GM12878 (cell line): ENCODE measurements around the gene SELP. TPM values are rescaled to one million over a fixed set of nuclear protein-coding genes. Genes with fewer than 3 reads are reported as not detected.

Experiments
- ATAC-seq: fragments of 200-7000 bp; cut with Tn5 transposase; 3 replicates; pipeline ENCODE4 v1.9.1; 2020; ENCODE audit warnings: mild to moderate bottlenecking, moderate library complexity
- BruUV-seq: library from RNA; stranded (reverse); fragments of 400-500 nt; replicated peaks from 2 replicates; lab custom pipeline; 2021; lab: Mats Ljungman, UMichigan
- CTCF ChIA-PET: fragments of 300-600 bp; sonication (Branson Sonifier 250); formaldehyde crosslinking; extraction: SDS; loops from one replicate; lab custom pipeline; 2021; ENCODE audit warnings: inconsistent platforms; lab: Yijun Ruan, JAX
- POLR2A ChIA-PET: fragments of 350-600 bp; formaldehyde crosslinking; extraction: SDS; loops from one replicate; lab custom pipeline; 2021; ENCODE audit warnings: inconsistent platforms; lab: Charles Lee
- RAD21 ChIA-PET: fragments of 300-600 bp; sonication (Branson Sonifier 250); formaldehyde crosslinking; loops from one replicate; lab custom pipeline; 2023; ENCODE audit warnings: antibody characterized with exemption; ENCODE audit not compliant: unreplicated experiment; lab: Charles Lee
- SMC1A ChIA-PET: fragments of 300-600 bp; sonication (Branson Sonifier 250); formaldehyde crosslinking; loops from one replicate; lab custom pipeline; 2023; ENCODE audit not compliant: unreplicated experiment, uncharacterized antibody; lab: Charles Lee
- DNase-seq: peaks from one replicate; pipeline ENCODE4 v3.0.0-alpha.2; 2011; ENCODE audit warnings: low read depth, low spot score
- FAIRE-seq: peaks from 3 replicates; lab custom pipeline; 2011; peaks lifted over from hg19 to GRCh38; lab: Jason Lieb, UNC
- H2AFZ ChIP-seq: 2 replicates; pipeline ENCODE4 v1.6.0; 2011; ENCODE audit warnings: low read depth, low read length, control low read depth; ENCODE audit not compliant: control insufficient read depth
- H3K27ac ChIP-seq: 2 replicates; pipeline ENCODE4 v1.5.1; 2011; ENCODE audit warnings: control low read depth; ENCODE audit not compliant: control insufficient read depth, insufficient read depth
- H3K27me3 ChIP-seq, 2 experiments: replicated peaks in 1 of 2; 2 replicates each; pipeline versions ENCODE4 v1.6.0 to v1.6.1; 2011; ENCODE audit warnings: low read length in 1 of 2; ENCODE audit not compliant: control insufficient read depth in 2 of 2, insufficient read depth in 2 of 2
- H3K36me3 ChIP-seq, 2 experiments: 2 replicates each; pipeline ENCODE4 v1.5.1; 2011; ENCODE audit warnings: low read length in 1 of 2; ENCODE audit not compliant: control insufficient read depth in 2 of 2, insufficient read depth in 2 of 2
- H3K4me1 ChIP-seq: 2 replicates; pipeline ENCODE4 v1.6.1; 2011; ENCODE audit warnings: mild to moderate bottlenecking, low read length, moderate library complexity, mixed read lengths; ENCODE audit not compliant: control insufficient read depth, insufficient read depth
- H3K4me2 ChIP-seq: 2 replicates; pipeline ENCODE4 v1.6.0; 2011; ENCODE audit warnings: control low read depth; ENCODE audit not compliant: control insufficient read depth, insufficient read depth
- H3K4me3 ChIP-seq: fragments of 200-600 bp; sonication (generic); 2 replicates; pipeline ENCODE4 v1.5.1; 2016
- H3K79me2 ChIP-seq: 2 replicates; pipeline ENCODE4 v1.6.0; 2011; ENCODE audit warnings: low read length; ENCODE audit not compliant: control insufficient read depth, insufficient read depth
- H3K9ac ChIP-seq: 2 replicates; pipeline ENCODE4 v1.8.0; 2011; ENCODE audit warnings: low read length, control low read depth, mixed read lengths; ENCODE audit not compliant: control insufficient read depth, insufficient read depth
- H3K9me3 ChIP-seq: replicated peaks from 3 replicates; pipeline ENCODE4 v1.5.1; 2011; ENCODE audit warnings: mild to moderate bottlenecking, low read length; ENCODE audit not compliant: control insufficient read depth, insufficient read depth
- H4K20me1 ChIP-seq: 2 replicates; pipeline ENCODE4 v1.6.0; 2011; ENCODE audit not compliant: control insufficient read depth, insufficient read depth
- GABPA ChIP-seq: IDR thresholded peaks from 2 replicates; pipeline ENCODE4 v1.6.1; 2014; ENCODE audit warnings: antibody characterized with exemption, low read depth, mild to moderate bottlenecking, inconsistent platforms
- KAT2A ChIP-seq: conservative IDR thresholded peaks from 2 replicates; pipeline ENCODE4 v1.6.1; 2011; ENCODE audit warnings: low read depth, low read length; ENCODE audit not compliant: control insufficient read depth
- RBBP5 ChIP-seq: fragments of 200-600 bp; sonication (generic); conservative IDR thresholded peaks from 2 replicates; pipeline ENCODE4 v1.6.1; 2016
- SIX5 ChIP-seq: IDR thresholded peaks from 2 replicates; pipeline ENCODE4 v1.6.1; 2011; ENCODE audit warnings: mild to moderate bottlenecking, low read depth, low read length, moderate library complexity; ENCODE audit not compliant: severe bottlenecking
- SREBF1 ChIP-seq: IDR thresholded peaks from 2 replicates; pipeline ENCODE4 v1.6.1; 2012; ENCODE audit warnings: mild to moderate bottlenecking, low read length
- SRF ChIP-seq, 2 experiments: IDR thresholded peaks; 2 replicates each; pipeline ENCODE4 v1.6.1; 2011; ENCODE audit warnings: low read depth in 2 of 2, low read length in 2 of 2, mild to moderate bottlenecking in 1 of 2, moderate library complexity in 1 of 2
- STAT3 ChIP-seq: IDR thresholded peaks from 2 replicates; pipeline ENCODE4 v1.6.1; 2011; ENCODE audit warnings: low read depth, low read length, improper control_type of control experiment
- USF1 ChIP-seq: IDR thresholded peaks from 2 replicates; pipeline ENCODE4 v1.6.1; 2011; ENCODE audit warnings: borderline replicate concordance, low read depth, mild to moderate bottlenecking, moderate library complexity, mixed read lengths, low read length; ENCODE audit not compliant: insufficient read depth; ENCODE audit errors: extremely low read length
- WRNIP1 ChIP-seq: IDR thresholded peaks from 2 replicates; pipeline ENCODE4 v1.6.1; 2011; ENCODE audit warnings: low read depth, low read length, improper control_type of control experiment, borderline replicate concordance
- ZBTB11 ChIP-seq: fragments of 450-650 bp; formaldehyde crosslinking; IDR thresholded peaks from 2 replicates; pipeline ENCODE4 v1.5.0; 2022; ENCODE audit warnings: mild to moderate bottlenecking, missing genetic modification characterization
- ZNF687 ChIP-seq: fragments of 450-650 bp; IDR thresholded peaks from 2 replicates; pipeline ENCODE4 v1.6.1; 2017; ENCODE audit warnings: mild to moderate bottlenecking, moderate library complexity
- ZZZ3 ChIP-seq: IDR thresholded peaks from 2 replicates; pipeline ENCODE4 v1.6.1; 2011; ENCODE audit warnings: low read depth; ENCODE audit not compliant: control insufficient read depth, insufficient read length
- in situ Hi-C: fragments of 300-500 bp; cut with MboI; formaldehyde crosslinking; loops from 9 replicates; pipeline ENCODE4 v1.14.3; 2018; ENCODE audit warnings: mixed read lengths
- intact Hi-C: fragments of 100-400 bp; cut with micrococcal nuclease; formaldehyde crosslinking; loops from one replicate; pipeline ENCODE4 v1.14.2; 2022; ENCODE audit not compliant: unreplicated experiment
- polyA plus RNA-seq, 11 experiments: library from polyadenylated mRNA; depleted of rRNA in 4 of 11; unstranded in 6 of 11; stranded (reverse) in 5 of 11; fragments of >200 nt; fragmentation: Nextera tagmentation in 4 of 11; fragmentation: Illumina TruSeq in 1 of 11; extraction: Ambion mirVana in 4 of 11; extraction: Trizol in 1 of 11; gene quantifications; 1 replicate in 1 of 11; 2 replicates in 10 of 11; pipeline versions ENCODE4 v1.2.1 to v1.2.3, GENCODE V29; 2011 to 2016; ENCODE audit warnings: inconsistent platforms in 2 of 11, missing spikeins in 2 of 11, low read depth in 1 of 11
- total RNA-seq, 4 experiments: library from RNA; depleted of rRNA in 3 of 4; stranded (reverse); fragments of >200 nt in 3 of 4; fragmentation: Illumina TruSeq in 1 of 4; extraction: Trizol in 1 of 4; gene quantifications; 2 replicates each; pipeline versions ENCODE4 v1.2.1 to v1.2.3, GENCODE V29; 2013 to 2021
- TF ChIP-seq, protein P1 (sequence below): fragments of 450-650 bp; IDR thresholded peaks from 2 replicates; pipeline ENCODE4 v1.6.1; 2017; ENCODE audit warnings: low read depth, mild to moderate bottlenecking, moderate library complexity

Gene SELP
- total and polyA plus RNA-seq, 10 of the 15 experiments (the other 5 are each of a cell fraction or from before 2014, with no cell fraction given): 0.04 to 0.23 (median 0.06) TPM; not detected in 7

GRCh38 chr1:169648187-169648586, 18.3 kb upstream of the SELP start (continued):
- no peak for TF ChIP-seq ZBTB11 (CRISPR knock-in tag)

DNA sequence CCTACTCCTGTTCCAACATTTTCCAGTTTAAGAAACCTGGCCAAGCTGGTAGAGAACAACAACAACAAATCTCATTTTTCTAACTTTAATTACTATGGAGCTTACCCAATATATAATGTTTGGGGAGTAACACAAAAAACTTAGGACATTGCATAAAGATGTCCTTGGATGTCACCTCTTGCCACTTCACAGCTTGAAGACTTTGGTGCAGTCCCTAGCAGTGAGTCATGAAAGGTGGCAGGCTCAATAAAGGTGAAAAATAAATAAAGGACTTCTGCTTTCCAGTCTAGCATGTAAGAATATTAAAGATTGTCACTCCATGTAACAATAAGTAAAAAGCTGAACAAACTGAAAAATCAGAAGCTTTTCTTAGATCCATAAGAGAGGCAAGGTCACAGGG, 17.6 kb upstream of the SELP start:
- Histone ChIP-seq H4K20me1 (no peaks in the 10 kb centered on the region), H3K4me3 (no peak overlapping the region), H3K4me2 (no peak overlapping the region), H3K9ac (no peak overlapping the region), H3K4me1 (no peaks in the 10 kb centered on the region), H3K9me3 (no peaks in the 10 kb centered on the region), H3K36me3 (no peaks in the 10 kb centered on the region), H2AFZ (no peak overlapping the region), H3K79me2 (no peaks in the 10 kb centered on the region), H3K27ac (no peak overlapping the region), H3K27me3 (no peaks in the 10 kb centered on the region)
- ChIA-PET SMC1A (no interaction called here), CTCF (interaction anchor here (1.1 to 1.2 kb wide), 2 partner anchors 46 to 61 kb away, joined by 3 read pairs; no protein-coding TSS in a partner anchor), POLR2A (no interaction called here), RAD21 (interaction anchor here (0.6 kb wide), 1 partner anchor 61 kb away, joined by 3 read pairs; no protein-coding TSS in a partner anchor)
- intact Hi-C loops (no loop called here), in situ Hi-C loops (no loop called here)
- no peak for DNase-seq
- BruUV-seq: no TSS peak
- ATAC-seq: no peak
- FAIRE-seq: no peak
- TF ChIP-seq ZZZ3: no peak
- TF ChIP-seq SRF (IDR thresholded peaks at IDR 0.05; ENCODE audit: low read depth in 2 of 2, low read length in 2 of 2): no peak
- TF ChIP-seq, protein P1, sequence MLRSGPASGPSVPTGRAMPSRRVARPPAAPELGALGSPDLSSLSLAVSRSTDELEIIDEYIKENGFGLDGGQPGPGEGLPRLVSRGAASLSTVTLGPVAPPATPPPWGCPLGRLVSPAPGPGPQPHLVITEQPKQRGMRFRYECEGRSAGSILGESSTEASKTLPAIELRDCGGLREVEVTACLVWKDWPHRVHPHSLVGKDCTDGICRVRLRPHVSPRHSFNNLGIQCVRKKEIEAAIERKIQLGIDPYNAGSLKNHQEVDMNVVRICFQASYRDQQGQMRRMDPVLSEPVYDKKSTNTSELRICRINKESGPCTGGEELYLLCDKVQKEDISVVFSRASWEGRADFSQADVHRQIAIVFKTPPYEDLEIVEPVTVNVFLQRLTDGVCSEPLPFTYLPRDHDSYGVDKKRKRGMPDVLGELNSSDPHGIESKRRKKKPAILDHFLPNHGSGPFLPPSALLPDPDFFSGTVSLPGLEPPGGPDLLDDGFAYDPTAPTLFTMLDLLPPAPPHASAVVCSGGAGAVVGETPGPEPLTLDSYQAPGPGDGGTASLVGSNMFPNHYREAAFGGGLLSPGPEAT: no peak
- TF ChIP-seq ZNF687: no peak
- no peak for TF ChIP-seq SIX5
- no peak for TF ChIP-seq SREBF1
- no peak for TF ChIP-seq USF1
- TF ChIP-seq GABPA: no peak
- TF ChIP-seq STAT3: no peak
- TF ChIP-seq KAT2A: no peak
- no peak for TF ChIP-seq WRNIP1
- TF ChIP-seq RBBP5: no peak
